Gastrocnemius medialis (tissue), 4 donors: ENCODE results near the gene MEGF11.

ENCODE experiments used
- POLR2A ChIP-seq, 2 donors: fragments of 450-650 bp; IDR thresholded peaks; one replicate each; pipeline ENCODE4 v1.6.1; 2017; ENCODE audit warnings: antibody characterized with exemption in 2 of 2, mild to moderate bottlenecking in 2 of 2, moderate library complexity in 2 of 2
- TF ChIP-seq, protein P1 (sequence below), 5 experiments: fragments of 450-650 bp in 3 of 5; fragments of 200-600 bp in 2 of 5; sonication (generic) in 2 of 5; IDR thresholded peaks in 4 of 5; conservative IDR thresholded peaks in 1 of 5; 1 replicate in 4 of 5; 2 replicates in 1 of 5; pipeline ENCODE4 v1.5.1; 2016 to 2019; ENCODE audit warnings: antibody characterized with exemption in 5 of 5, mild to moderate bottlenecking in 3 of 5, moderate library complexity in 3 of 5

GRCh38 chr15:65954289-65954741, 299.2 kb downstream of the MEGF11 start:
- no peak for TF ChIP-seq POLR2A (IDR thresholded peaks at IDR 0.05)
- TF ChIP-seq, protein P1, sequence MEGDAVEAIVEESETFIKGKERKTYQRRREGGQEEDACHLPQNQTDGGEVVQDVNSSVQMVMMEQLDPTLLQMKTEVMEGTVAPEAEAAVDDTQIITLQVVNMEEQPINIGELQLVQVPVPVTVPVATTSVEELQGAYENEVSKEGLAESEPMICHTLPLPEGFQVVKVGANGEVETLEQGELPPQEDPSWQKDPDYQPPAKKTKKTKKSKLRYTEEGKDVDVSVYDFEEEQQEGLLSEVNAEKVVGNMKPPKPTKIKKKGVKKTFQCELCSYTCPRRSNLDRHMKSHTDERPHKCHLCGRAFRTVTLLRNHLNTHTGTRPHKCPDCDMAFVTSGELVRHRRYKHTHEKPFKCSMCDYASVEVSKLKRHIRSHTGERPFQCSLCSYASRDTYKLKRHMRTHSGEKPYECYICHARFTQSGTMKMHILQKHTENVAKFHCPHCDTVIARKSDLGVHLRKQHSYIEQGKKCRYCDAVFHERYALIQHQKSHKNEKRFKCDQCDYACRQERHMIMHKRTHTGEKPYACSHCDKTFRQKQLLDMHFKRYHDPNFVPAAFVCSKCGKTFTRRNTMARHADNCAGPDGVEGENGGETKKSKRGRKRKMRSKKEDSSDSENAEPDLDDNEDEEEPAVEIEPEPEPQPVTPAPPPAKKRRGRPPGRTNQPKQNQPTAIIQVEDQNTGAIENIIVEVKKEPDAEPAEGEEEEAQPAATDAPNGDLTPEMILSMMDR (IDR thresholded peaks at IDR 0.05 in 4 of 5, conservative IDR thresholded peaks at IDR 0.05 in 1 of 5), result no peak
